HEK293T (cell line): ENCODE data around the gene EFL1.

Experiments
- BHLHE40 ChIP-seq: fragments of 450-650 bp; IDR thresholded peaks from 2 replicates; pipeline ENCODE4 v1.6.1; 2016; ENCODE audit warnings: mild to moderate bottlenecking, moderate library complexity, borderline replicate concordance
- CTBP1 ChIP-seq: fragments of 450-650 bp; IDR thresholded peaks from 2 replicates; pipeline ENCODE4 v1.6.1; 2016; ENCODE audit warnings: borderline replicate concordance
- FOXK2 ChIP-seq: fragments of 450-650 bp; IDR thresholded peaks from 2 replicates; pipeline ENCODE4 v1.6.1; 2016; ENCODE audit warnings: mild to moderate bottlenecking
- FOXM1 ChIP-seq: fragments of 450-650 bp; IDR thresholded peaks from 2 replicates; pipeline ENCODE4 v1.6.1; 2017; ENCODE audit warnings: mild to moderate bottlenecking, borderline replicate concordance
- HDGF ChIP-seq: fragments of 450-650 bp; IDR thresholded peaks from 2 replicates; pipeline ENCODE4 v1.6.1; 2017; ENCODE audit warnings: antibody characterized with exemption, borderline replicate concordance
- L3MBTL2 ChIP-seq: fragments of 450-650 bp; conservative IDR thresholded peaks from 2 replicates; pipeline ENCODE4 v1.6.1; 2016; ENCODE audit warnings: mild to moderate bottlenecking
- PKNOX1 ChIP-seq: fragments of 450-650 bp; IDR thresholded peaks from 2 replicates; pipeline ENCODE4 v1.6.1; 2016
- SP1 ChIP-seq: fragments of 450-650 bp; IDR thresholded peaks from 2 replicates; pipeline ENCODE4 v1.6.1; 2017
- SUZ12 ChIP-seq: fragments of 450-650 bp; IDR thresholded peaks from 2 replicates; pipeline ENCODE4 v1.6.1; 2016; ENCODE audit warnings: mild to moderate bottlenecking

- TF ChIP-seq L3MBTL2 (no peak), HDGF (no peak), PKNOX1 (no peak), CTBP1 (no peak), SUZ12 (no peak), FOXM1 (no peak), BHLHE40 (no peak), SP1 (no peak), FOXK2 (no peak)
These were observed 96.6 kb downstream of the EFL1 start for GRCh38 chr15:82165948-82166376.
